Measurements from ENCODE around the gene LETMD1.

LETMD1 gene

GRCh38 chr12:51080136-51080535, 32.0 kb downstream of the LETMD1 start:
- DNase-seq, result no peak

GRCh38 chr12:51081421-51081820, 33.3 kb downstream of the LETMD1 start:
- DNase-seq, result no peak

GRCh38 chr12:51082561-51083125, 34.5 kb downstream of the LETMD1 start:
- DNase-seq, result peak; percentile 10

- peak; percentile 94 for DNase-seq
Observed at GRCh38 chr12:51083126-51083833, 35.2 kb downstream of the LETMD1 start, which contains the start of gene CSRNP2. Gene CSRNP2, minus strand, starts transcription at chr12:51083596. Its CDS starts 7,035 bp downstream, at chr12:51076561.

- no peak for DNase-seq
Observed at GRCh38 chr12:51085757-51086156, 37.6 kb downstream of the LETMD1 start.

- no peak for DNase-seq
Observed at GRCh38 chr12:51086933-51087332, 38.8 kb downstream of the LETMD1 start.

GRCh38 chr12:51087818-51088217, 39.7 kb downstream of the LETMD1 start:
- no peak for DNase-seq

GRCh38 chr12:51090705-51091229, 42.6 kb downstream of the LETMD1 start:
- no peak for DNase-seq

GRCh38 chr12:51098611-51099010, 50.5 kb downstream of the LETMD1 start:
- no peak for DNase-seq

- DNase-seq, result no peak
Observed at GRCh38 chr12:51103977-51104376, 55.9 kb downstream of the LETMD1 start.

- DNase-seq, result no peak
Observed at GRCh38 chr12:51108136-51108535, 60.0 kb downstream of the LETMD1 start.

Measured in activated CD4-positive, alpha-beta T cell treated with anti-CD3 and anti-CD28 coated beads, Interleukin-2, amount 50 U/mL, for 1 hour (primary cell).